Naive B cell (primary cell): ENCODE data around the gene KSR2. TPM values are rescaled to one million over a fixed set of nuclear protein-coding genes. Genes with fewer than 3 reads are reported as not detected.

Source experiments
- ATAC-seq, 2 donors: fragments of 150-1000 bp; cut with Tn5 transposase; 2 replicates each; pipeline ENCODE4 v1.10.0; 2021; ENCODE audit warnings: low read depth in 2 of 2, mild to moderate bottlenecking in 2 of 2, moderate library complexity in 2 of 2
- DNase-seq: peaks from one replicate; pipeline ENCODE4 v3.0.0; 2022
- H3K27ac Mint-ChIP-seq, 6 donors: one replicate each; pipeline ENCODE4 v1.8.0; 2020 to 2022; ENCODE audit warnings: mild to moderate bottlenecking in 6 of 6, mixed read lengths in 6 of 6, moderate library complexity in 5 of 6, inconsistent platforms in 2 of 6
- H3K27me3 Mint-ChIP-seq, 3 donors: one replicate each; pipeline ENCODE4 v1.8.0; 2021 to 2022; ENCODE audit warnings: mixed read lengths in 3 of 3, mild to moderate bottlenecking in 1 of 3
- H3K36me3 Mint-ChIP-seq, 2 donors: one replicate each; pipeline ENCODE4 v1.8.0; 2020 to 2022; ENCODE audit warnings: mixed read lengths in 2 of 2, inconsistent platforms in 1 of 2, mild to moderate bottlenecking in 1 of 2
- H3K4me1 Mint-ChIP-seq, 3 donors: one replicate each; pipeline ENCODE4 v1.8.0; 2020 to 2022; ENCODE audit warnings: mixed read lengths in 3 of 3, inconsistent platforms in 1 of 3, mild to moderate bottlenecking in 1 of 3, moderate library complexity in 1 of 3
- H3K4me3 Mint-ChIP-seq, 8 donors: one replicate each; pipeline ENCODE4 v1.8.0; 2020 to 2022; ENCODE audit warnings: mild to moderate bottlenecking in 8 of 8, mixed read lengths in 8 of 8, moderate library complexity in 8 of 8, inconsistent platforms in 2 of 8
- H3K9me3 Mint-ChIP-seq, 7 donors: one replicate each; pipeline ENCODE4 v1.8.0; 2020 to 2022; ENCODE audit warnings: mixed read lengths in 7 of 7, mild to moderate bottlenecking in 5 of 7, inconsistent platforms in 2 of 7, moderate library complexity in 1 of 7
- polyA plus RNA-seq, 6 donors: library from polyadenylated mRNA; unstranded; fragments of 300-500 nt; fragmentation: Illumina TruSeq; gene quantifications; one replicate each; pipeline ENCODE4 v1.2.3, GENCODE V29; 2021; ENCODE audit warnings: low read depth in 6 of 6

The KSR2 gene
- polyA plus RNA-seq, 6 donors from 2014 or later = not detected

- Mint-ChIP-seq H3K36me3 (no peaks in the 10 kb centered on the region), H3K4me1 (no peaks in the 10 kb centered on the region), H3K27me3 (peaks cover 0 to 16% (median 14%) of the 10 kb centered on the region in 3 donors), H3K9me3 (peaks cover 7 to 34% (median 11%) of the 10 kb centered on the region in 7 donors), H3K4me3 (no peak overlapping the region), H3K27ac (no peak overlapping the region)
- DNase-seq = no peak
- no peak for ATAC-seq
Measured at GRCh38 chr12:117404203-117404853, 564.5 kb downstream of the KSR2 start.

GRCh38 chr12:117403586-117404139 lies 565.1 kb downstream of the KSR2 start:
- Mint-ChIP-seq H3K4me1 (no peaks in the 10 kb centered on the region), H3K27me3 (peaks cover 0 to 22% (median 14%) of the 10 kb centered on the region in 3 donors), H3K36me3 (no peaks in the 10 kb centered on the region), H3K9me3 (peaks cover 12 to 40% (median 14%) of the 10 kb centered on the region in 7 donors), H3K4me3 (no peak overlapping the region), H3K27ac (no peak overlapping the region)
- DNase-seq (no peak), ATAC-seq (no peak)

Other genes starting within 250 kb of the KSR2 start
- gene RFC5, start 47.7 kb upstream of the KSR2 start, polyA plus RNA-seq = 10 to 100 TPM; 16.0 to 26.8 (median 24.1) TPM
- 10 to 100 TPM in 1 of 6 donors, 1 to 10 TPM in 5; 5.8 to 12.8 (median 8.3) TPM for gene WSB2, start 92.2 kb upstream of the KSR2 start, polyA plus RNA-seq
- gene VSIG10, start 135.0 kb upstream of the KSR2 start, polyA plus RNA-seq = 1 to 10 TPM in 4 of 6 donors, under 1 TPM in 1, not detected in 1; 0.36 to 3.1 (median 1.7) TPM
- 100 to 1,000 TPM; 237 to 308 (median 258) TPM for gene PEBP1, start 167.1 kb upstream of the KSR2 start, polyA plus RNA-seq